GM21717 (cell line): Measurements from ENCODE around the gene PTPRK.

ENCODE experiments used
- ATAC-seq: cut with Tn5 transposase; IDR thresholded peaks from one replicate; pipeline ENCODE4 v1.9.1; 2021; ENCODE audit warnings: mild to moderate bottlenecking, moderate library complexity; ENCODE audit not compliant: unreplicated experiment

The PTPRK gene

GRCh38 chr6:128516514-128516898 is 3.9 kb downstream of the PTPRK start:
- no peak for ATAC-seq

- no peak for ATAC-seq
These were observed 4.6 kb downstream of the PTPRK start for GRCh38 chr6:128515550-128516513.

GRCh38 chr6:128513878-128514277 is 6.5 kb downstream of the PTPRK start:
- ATAC-seq: no peak

- no peak for ATAC-seq
These were observed 8.1 kb downstream of the PTPRK start for GRCh38 chr6:128512296-128512695.

- ATAC-seq: no peak
These were observed 8.9 kb downstream of the PTPRK start for GRCh38 chr6:128511506-128511905.

- ATAC-seq: no peak
These were observed 10.7 kb downstream of the PTPRK start for GRCh38 chr6:128509709-128510108.

- no peak for ATAC-seq
These were observed 11.7 kb downstream of the PTPRK start for GRCh38 chr6:128508588-128509296.

- no peak for ATAC-seq
These were observed 12.8 kb downstream of the PTPRK start for GRCh38 chr6:128507337-128508310.

- no peak for ATAC-seq
These were observed 14.8 kb downstream of the PTPRK start for GRCh38 chr6:128505603-128506002.

GRCh38 chr6:128504003-128504654 is 16.3 kb downstream of the PTPRK start:
- ATAC-seq: no peak

GRCh38 chr6:128500749-128501600 is 19.4 kb downstream of the PTPRK start:
- ATAC-seq: no peak

- ATAC-seq: no peak
These were observed 20.4 kb downstream of the PTPRK start for GRCh38 chr6:128500014-128500413.

- no peak for ATAC-seq
These were observed 21.2 kb downstream of the PTPRK start for GRCh38 chr6:128499079-128499731.

GRCh38 chr6:128498234-128498633 is 22.2 kb downstream of the PTPRK start:
- ATAC-seq: no peak

GRCh38 chr6:128495536-128496333 is 24.7 kb downstream of the PTPRK start:
- no peak for ATAC-seq

GRCh38 chr6:128494440-128494839 is 26.0 kb downstream of the PTPRK start:
- no peak for ATAC-seq

- ATAC-seq: no peak
These were observed 26.5 kb downstream of the PTPRK start for GRCh38 chr6:128493877-128494276.

GRCh38 chr6:128492386-128492785 is 28.0 kb downstream of the PTPRK start:
- ATAC-seq: no peak
